H1 (cell line): Measurements from ENCODE around the gene TAS2R41. TPM values are rescaled to one million over a fixed set of nuclear protein-coding genes. Genes with fewer than 3 reads are reported as not detected.

ENCODE experiments used
- CTCF ChIA-PET: fragments of 300-600 bp; sonication (Branson Sonifier 250); formaldehyde crosslinking; loops from one replicate; lab custom pipeline; 2021; ENCODE audit not compliant: partially characterized antibody; lab: Charles Lee
- POLR2A ChIA-PET: fragments of 300-600 bp; sonication (Branson Sonifier 250); formaldehyde crosslinking; loops from one replicate; lab custom pipeline; 2021; ENCODE audit warnings: inconsistent platforms; ENCODE audit not compliant: partially characterized antibody; lab: Charles Lee
- DNase-seq, 2 experiments: peaks; one replicate each; pipeline versions ENCODE4 v3.0.0 to v3.0.0-alpha.2; 2010 to 2022; ENCODE audit warnings: low spot score in 2 of 2, low read depth in 1 of 2, mixed read lengths in 1 of 2
- FAIRE-seq: peaks from 2 replicates; lab custom pipeline; 2011; peaks lifted over from hg19 to GRCh38; lab: Jason Lieb, UNC
- H2AFZ ChIP-seq: 2 replicates; pipeline ENCODE4 v1.8.1; 2012; ENCODE audit warnings: low read length, inconsistent platforms
- H2AK5ac ChIP-seq: 2 replicates; pipeline ENCODE4 v1.6.1; 2013; ENCODE audit warnings: low read depth, low read length
- H2BK120ac ChIP-seq: replicated peaks from 2 replicates; pipeline ENCODE3; 2013; ENCODE audit warnings: low read depth, low read length, inconsistent platforms
- H2BK12ac ChIP-seq: 2 replicates; pipeline ENCODE4 v1.6.1; 2013; ENCODE audit warnings: low read depth, low read length
- H2BK15ac ChIP-seq: 2 replicates; pipeline ENCODE4 v1.6.1; 2013; ENCODE audit warnings: low read length
- H2BK20ac ChIP-seq: 2 replicates; pipeline ENCODE4 v1.6.1; 2013; ENCODE audit warnings: low read length
- H2BK5ac ChIP-seq: 2 replicates; pipeline ENCODE4 v1.6.1; 2013; ENCODE audit warnings: low read depth, low read length
- H3K14ac ChIP-seq: 2 replicates; pipeline ENCODE4 v1.6.1; 2013; ENCODE audit warnings: inconsistent platforms; ENCODE audit not compliant: insufficient read length
- H3K18ac ChIP-seq: 2 replicates; pipeline ENCODE4 v1.6.1; 2013; ENCODE audit warnings: low read length; ENCODE audit errors: extremely low read depth
- H3K23ac ChIP-seq: 2 replicates; pipeline ENCODE4 v1.6.1; 2013; ENCODE audit warnings: inconsistent platforms; ENCODE audit not compliant: insufficient read length
- H3K23me2 ChIP-seq: 2 replicates; pipeline ENCODE4 v1.6.1; 2013; ENCODE audit warnings: low read depth, low read length
- H3K27ac ChIP-seq: 2 replicates; pipeline ENCODE4 v1.6.1; 2011; ENCODE audit warnings: low read depth, low read length, inconsistent platforms
- H3K27me3 ChIP-seq, 4 experiments: replicated peaks in 1 of 4; 1 replicate in 1 of 4; 2 replicates in 3 of 4; pipeline versions ENCODE4 v1.6.1 to v1.8.1; 2011 to 2013; ENCODE audit warnings: low read length in 3 of 4, mild to moderate bottlenecking in 3 of 4, inconsistent platforms in 2 of 4, mixed read lengths in 2 of 4, moderate library complexity in 1 of 4; ENCODE audit not compliant: control insufficient read depth in 3 of 4, insufficient read depth in 3 of 4; ENCODE audit errors: extremely low read depth in 1 of 4
- H3K36me3 ChIP-seq, 4 experiments: 2 replicates each; pipeline versions ENCODE4 v1.6.1 to v1.8.1; 2011 to 2013; ENCODE audit warnings: mild to moderate bottlenecking in 4 of 4, low read length in 3 of 4, moderate library complexity in 2 of 4, control low read depth in 1 of 4, inconsistent platforms in 1 of 4; ENCODE audit not compliant: insufficient read depth in 4 of 4, control insufficient read depth in 2 of 4
- H3K4ac ChIP-seq: replicated peaks from 2 replicates; pipeline ENCODE3; 2013; ENCODE audit warnings: low read length, low read depth, mixed read lengths, inconsistent platforms; ENCODE audit not compliant: insufficient read length
- H3K4me1 ChIP-seq, 4 experiments: replicated peaks in 1 of 4; 1 replicate in 1 of 4; 2 replicates in 3 of 4; pipeline versions ENCODE4 v1.6.1 to v1.8.1; 2011 to 2013; ENCODE audit warnings: low read length in 3 of 4, inconsistent platforms in 2 of 4, mixed read lengths in 1 of 4; ENCODE audit not compliant: insufficient read depth in 4 of 4, control insufficient read depth in 3 of 4
- H3K4me2 ChIP-seq, 2 experiments: 2 replicates each; pipeline versions ENCODE4 v1.6.1 to v1.8.1; 2011 to 2013; ENCODE audit warnings: low read depth in 2 of 2, low read length in 2 of 2, control low read depth in 1 of 2, inconsistent platforms in 1 of 2, mild to moderate bottlenecking in 1 of 2; ENCODE audit not compliant: insufficient read depth in 1 of 2
- H3K4me3 ChIP-seq, 4 experiments: fragments of 200-600, 300-600 bp in 1 of 4; sonication (generic), shearing (Covaris generic), sonication (Bioruptor Twin) in 1 of 4; 2 replicates each; pipeline versions ENCODE4 v1.5.1 to v1.8.1; 2011 to 2016; ENCODE audit warnings: low read length in 4 of 4, low read depth in 3 of 4, control low read depth in 2 of 4, inconsistent platforms in 2 of 4, mild to moderate bottlenecking in 2 of 4, mixed read lengths in 1 of 4, moderate library complexity in 1 of 4; ENCODE audit not compliant: insufficient read depth in 2 of 4; ENCODE audit errors: extremely low read depth in 1 of 4
- H3K56ac ChIP-seq: replicated peaks from 2 replicates; pipeline ENCODE3; 2013; ENCODE audit warnings: low read depth, mild to moderate bottlenecking, mixed read lengths, low read length, inconsistent platforms; ENCODE audit not compliant: insufficient read length
- H3K79me1 ChIP-seq: 2 replicates; pipeline ENCODE4 v1.6.1; 2013; ENCODE audit warnings: low read depth, low read length, control low read depth
- H3K79me2 ChIP-seq, 2 experiments: 2 replicates each; pipeline versions ENCODE4 v1.6.1 to v1.8.1; 2012 to 2013; ENCODE audit warnings: low read length in 2 of 2, mild to moderate bottlenecking in 2 of 2, inconsistent platforms in 1 of 2; ENCODE audit not compliant: insufficient read depth in 2 of 2, control insufficient read depth in 1 of 2
- H3K9ac ChIP-seq, 4 experiments: replicated peaks in 1 of 4; 1 replicate in 1 of 4; 2 replicates in 3 of 4; pipeline versions ENCODE4 v1.6.1 to v1.8.1; 2011 to 2013; ENCODE audit warnings: low read depth in 3 of 4, low read length in 3 of 4, control low read depth in 2 of 4, mild to moderate bottlenecking in 2 of 4, moderate library complexity in 2 of 4, inconsistent platforms in 1 of 4; ENCODE audit errors: extremely low read depth in 1 of 4
- H3K9me3 ChIP-seq, 2 experiments: 2 replicates each; pipeline versions ENCODE4 v1.6.1 to v1.8.1; 2012 to 2013; ENCODE audit warnings: mild to moderate bottlenecking in 2 of 2, moderate library complexity in 2 of 2, control low read depth in 1 of 2, inconsistent platforms in 1 of 2, low read depth in 1 of 2, low read length in 1 of 2, mixed read lengths in 1 of 2; ENCODE audit not compliant: insufficient read depth in 2 of 2
- H4K20me1 ChIP-seq, 2 experiments: replicated peaks in 1 of 2; 2 replicates each; pipeline versions ENCODE3 to v1.8.1; 2011 to 2013; ENCODE audit warnings: inconsistent platforms in 2 of 2, low read length in 2 of 2, mild to moderate bottlenecking in 1 of 2; ENCODE audit not compliant: insufficient read depth in 2 of 2, control insufficient read depth in 1 of 2
- H4K5ac ChIP-seq: 2 replicates; pipeline ENCODE4 v1.6.1; 2013; ENCODE audit warnings: low read length, low read depth, mixed read lengths, inconsistent platforms; ENCODE audit not compliant: insufficient read length
- H4K8ac ChIP-seq: 2 replicates; pipeline ENCODE4 v1.8.0; 2013; ENCODE audit warnings: mild to moderate bottlenecking, moderate library complexity, low read length, inconsistent platforms; ENCODE audit not compliant: insufficient read depth; ENCODE audit errors: extremely low read depth
- H4K91ac ChIP-seq: replicated peaks from 2 replicates; pipeline ENCODE3; 2013; ENCODE audit warnings: low read length, mixed read lengths, inconsistent platforms; ENCODE audit not compliant: insufficient read length
- GTF2F1 ChIP-seq: IDR thresholded peaks from 2 replicates; pipeline ENCODE4 v1.6.1; 2012; ENCODE audit warnings: low read depth, low read length, improper control_type of control experiment, borderline replicate concordance
- HDAC2 ChIP-seq, 2 experiments: fragments of 300-600 bp in 1 of 2; sonication (generic) in 1 of 2; IDR thresholded peaks; 2 replicates each; pipeline ENCODE4 v1.6.1; 2011 to 2012; ENCODE audit warnings: low read depth in 2 of 2, low read length in 2 of 2, mild to moderate bottlenecking in 2 of 2, moderate library complexity in 2 of 2, borderline replicate concordance in 1 of 2, inconsistent platforms in 1 of 2
- SIN3A ChIP-seq, 2 experiments: IDR thresholded peaks in 1 of 2; conservative IDR thresholded peaks in 1 of 2; 2 replicates each; pipeline ENCODE4 v1.6.1; 2011 to 2012; ENCODE audit warnings: low read length in 2 of 2, improper control_type of control experiment in 1 of 2, low read depth in 1 of 2, mild to moderate bottlenecking in 1 of 2
- SP2 ChIP-seq: IDR thresholded peaks from 2 replicates; pipeline ENCODE4 v1.6.1; 2012; ENCODE audit warnings: mild to moderate bottlenecking, low read length, inconsistent platforms
- WGBS, 2 experiments: shearing (Covaris generic) in 1 of 2; methylation state at CpG; one replicate each; pipeline versions ENCODE4 v1.1.6 to v1.1.7; 2013 to 2015; ENCODE audit warnings: low lambda C conversion rate in 2 of 2, mixed read lengths in 2 of 2, inconsistent platforms in 1 of 2, low coverage in 1 of 2, missing lambda C conversion rate in 1 of 2; ENCODE audit not compliant: insufficient replicate concordance in 2 of 2, insufficient coverage in 1 of 2, insufficient read length in 1 of 2; ENCODE audit errors: extremely low coverage in 1 of 2, missing lambda C conversion rate in 1 of 2; 5-methylcytosine and 5-hydroxymethylcytosine counted together
- polyA plus RNA-seq, 7 experiments: library from polyadenylated mRNA; depleted of rRNA in 3 of 7; stranded (reverse) in 5 of 7; unstranded in 2 of 7; fragments of >200 nt in 5 of 7; fragments of 200-250 nt in 2 of 7; gene quantifications; 1 replicate in 5 of 7; 2 replicates in 1 of 7; 4 replicates in 1 of 7; pipeline versions ENCODE4 v1.2.1 to v1.2.3, GENCODE V29; 2011 to 2013; ENCODE audit warnings: missing spikeins in 2 of 7, mixed read lengths in 2 of 7
- total RNA-seq: library from RNA; stranded (reverse); fragmentation: NEBNext Ultra II Directional; extraction: Animal tissue kit (Norgen Biotek cat#: 25700); gene quantifications from 2 replicates; pipeline ENCODE4 v1.2.1, GENCODE V29; 2021

Gene TAS2R41
- total and polyA plus RNA-seq, 2 of the 8 experiments (the other 6 are each of a cell fraction or from before 2014, with no cell fraction given): 0.12 TPM; not detected in 1

DNA sequence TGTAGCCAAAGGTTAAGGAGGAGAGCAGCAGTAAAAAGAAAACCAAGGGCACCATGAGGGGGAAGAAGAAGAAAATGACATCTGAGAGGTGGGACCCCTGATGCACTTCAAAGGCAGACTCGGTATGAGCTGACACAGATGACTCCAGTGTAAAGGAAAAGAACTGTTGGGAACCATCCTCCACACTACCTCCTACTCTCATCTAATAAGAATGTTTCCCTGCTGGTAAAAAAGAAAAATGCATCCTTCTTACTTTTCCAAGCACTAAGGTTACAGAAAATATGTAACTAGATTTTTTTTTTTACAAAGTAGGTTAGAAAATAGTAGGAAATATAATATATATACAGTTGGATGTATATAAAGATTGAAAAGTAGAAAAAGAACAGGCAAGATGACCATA, 16.9 kb downstream of the TAS2R41 start:
- FAIRE-seq: no peak
- H3K79me1 ChIP-seq: no peaks in the 10 kb centered on the region
- H3K36me3 ChIP-seq: no peaks in the 10 kb centered on the region
- H4K5ac ChIP-seq: no peak overlapping the region
- no peak overlapping the region for H2BK20ac ChIP-seq
- H3K56ac ChIP-seq: no peak overlapping the region
- H3K18ac ChIP-seq: no peak overlapping the region
- no peak overlapping the region for H2BK120ac ChIP-seq
- H4K91ac ChIP-seq: no peak overlapping the region
- ChIA-PET CTCF (interaction anchor here (0.7 to 1.2 kb wide), 2 partner anchors 12 to 15 kb away, joined by 3 to 5 read pairs; no protein-coding TSS in a partner anchor), POLR2A (no interaction called here)
- H3K4me3 ChIP-seq: no peak overlapping the region
- H3K23me2 ChIP-seq: no peaks in the 10 kb centered on the region
- H3K4me1 ChIP-seq: no peaks in the 10 kb centered on the region
- no peak overlapping the region for H3K27ac ChIP-seq
- no peak overlapping the region for H2AFZ ChIP-seq
- H3K14ac ChIP-seq: no peak overlapping the region
- no peak overlapping the region for H2BK12ac ChIP-seq
- H3K9me3 ChIP-seq: no peaks in the 10 kb centered on the region
- peaks cover 0 to 3% (median 0%) of the 10 kb centered on the region in 4 experiments; a peak in 1 of 7 replicates for H3K27me3 ChIP-seq
- 75% methylated on average over 1 of the region's 1 CpG; no CpG with 5 or more reads in 1 of the 2 experiments for WGBS, 2 experiments
- no peak overlapping the region for H3K4ac ChIP-seq
- DNase-seq: no peak
- H2BK5ac ChIP-seq: no peak overlapping the region
- no peak overlapping the region for H2AK5ac ChIP-seq
- no peak overlapping the region for H3K9ac ChIP-seq
- no peaks in the 10 kb centered on the region for H3K79me2 ChIP-seq
- no peak overlapping the region for H3K4me2 ChIP-seq
- no peaks in the 10 kb centered on the region for H4K20me1 ChIP-seq
- H2BK15ac ChIP-seq: no peak overlapping the region
- no peak overlapping the region for H4K8ac ChIP-seq
- no peak overlapping the region for H3K23ac ChIP-seq
- TF ChIP-seq GTF2F1: no peak
- TF ChIP-seq SIN3A (conservative IDR thresholded peaks at IDR 0.05 in 1 of 2, IDR thresholded peaks at IDR 0.05 in 1 of 2; ENCODE audit: low read depth in 1 of 2, low read length in 2 of 2): no peak
- no peak for TF ChIP-seq SP2
- TF ChIP-seq HDAC2 (IDR thresholded peaks at IDR 0.05; ENCODE audit: borderline replicate concordance in 1 of 2, low read depth in 2 of 2, low read length in 2 of 2): no peak
